HG02759 (cell line): Measurements from ENCODE around the gene AMER3.
A peak's percentile ranks its signal among the peaks of the same experiment; 100 is the strongest.
"Not testable (repeated sequence)": the region's sequence is repeated elsewhere in the genome, so short reads cannot be mapped to it uniquely, and the experiment has no call there.

Experiments
- ATAC-seq: cut with Tn5 transposase; IDR thresholded peaks from one replicate; pipeline ENCODE4 v1.9.1; 2021; ENCODE audit warnings: mild to moderate bottlenecking, moderate library complexity; ENCODE audit not compliant: unreplicated experiment

AMER3 gene

GRCh38 chr2:130755256-130756052, at the start of gene AMER3:
Gene AMER3, plus strand, starts transcription at chr2:130755540. Its CDS starts 6,533 bp downstream, at chr2:130762073.
- ATAC-seq: peak; percentile 43

GRCh38 chr2:130714795-130715194, 40.5 kb upstream of the AMER3 start:
- ATAC-seq: not testable (repeated sequence)

GRCh38 chr2:130720036-130720435, 35.3 kb upstream of the AMER3 start:
- no peak for ATAC-seq

- no peak for ATAC-seq
These were observed 34.8 kb upstream of the AMER3 start for GRCh38 chr2:130720528-130720927.

- ATAC-seq: no peak
These were observed 30.9 kb upstream of the AMER3 start for GRCh38 chr2:130724455-130724854.

- ATAC-seq: no peak
These were observed 28.6 kb upstream of the AMER3 start for GRCh38 chr2:130726614-130727180.

- ATAC-seq: peak; percentile 95
These were observed 27.9 kb upstream of the AMER3 start for GRCh38 chr2:130727286-130727924.

- peak; percentile 21 for ATAC-seq
These were observed 27.3 kb upstream of the AMER3 start for GRCh38 chr2:130728007-130728454.

- no peak for ATAC-seq
These were observed 26.6 kb upstream of the AMER3 start, which contains the start of gene GPR148 for GRCh38 chr2:130728549-130729316. Gene GPR148, plus strand, starts transcription at chr2:130729070. Its CDS starts 82 bp downstream, at chr2:130729152.

GRCh38 chr2:130729322-130730299, 25.7 kb upstream of the AMER3 start:
- no peak for ATAC-seq

- not testable (repeated sequence) for ATAC-seq
These were observed 23.1 kb upstream of the AMER3 start for GRCh38 chr2:130732257-130732656.

GRCh38 chr2:130735200-130735599, 20.1 kb upstream of the AMER3 start:
- no peak for ATAC-seq

GRCh38 chr2:130736487-130736886, 18.9 kb upstream of the AMER3 start:
- no peak for ATAC-seq

- ATAC-seq: no peak
These were observed 17.7 kb upstream of the AMER3 start for GRCh38 chr2:130737592-130737991.

- ATAC-seq: no peak
These were observed 14.7 kb upstream of the AMER3 start for GRCh38 chr2:130740671-130741070.

- ATAC-seq: no peak
These were observed 12.1 kb upstream of the AMER3 start for GRCh38 chr2:130743278-130743677.

GRCh38 chr2:130744287-130745117, 10.8 kb upstream of the AMER3 start:
- no peak for ATAC-seq

- ATAC-seq: no peak
These were observed 6.3 kb upstream of the AMER3 start for GRCh38 chr2:130749078-130749477.

GRCh38 chr2:130749641-130750040, 5.7 kb upstream of the AMER3 start:
- no peak for ATAC-seq
